K562 (cell line): ENCODE data around the gene ETS1. TPM values are rescaled to one million over a fixed set of nuclear protein-coding genes. Genes with fewer than 3 reads are reported as not detected.

Experiments
- ATAC-seq: fragments of 200-7000 bp; cut with Tn5 transposase; 3 replicates; pipeline ENCODE4 v1.9.1; 2020; ENCODE audit warnings: moderate library complexity
- BruUV-seq: library from RNA; stranded (reverse); fragments of 400-500 nt; replicated peaks from 2 replicates; lab custom pipeline; 2021; lab: Mats Ljungman, UMichigan
- CTCF ChIA-PET: fragments of 300-600 bp; formaldehyde crosslinking; extraction: SDS; loops from one replicate; lab custom pipeline; 2021; ENCODE audit warnings: low intra/inter-chr PET ratio; lab: Yijun Ruan, JAX
- POLR2A ChIA-PET: fragments of 300-600, 350-650 bp; sonication (Branson Sonifier 250); formaldehyde crosslinking; extraction: SDS; loops from one replicate; lab custom pipeline; 2021; ENCODE audit warnings: antibody characterized with exemption, inconsistent platforms; lab: Yijun Ruan, JAX
- DNase-seq, 4 experiments: peaks; one replicate each; pipeline versions ENCODE4 v3.0.0 to v3.0.0-alpha.2; 2011 to 2018; ENCODE audit warnings: low spot score in 3 of 4, mixed read lengths in 3 of 4; ENCODE audit errors: extremely low read depth in 1 of 4
- FAIRE-seq: peaks from 2 replicates; lab custom pipeline; 2011; peaks lifted over from hg19 to GRCh38; lab: Jason Lieb, UNC
- H2AFZ ChIP-seq: 2 replicates; pipeline ENCODE4 v1.6.0; 2011; ENCODE audit warnings: low read depth, low read length, control low read depth, inconsistent platforms
- H3K27ac ChIP-seq: fragments of 200-600 bp; 3 replicates; pipeline ENCODE4 v1.8.0; 2011; ENCODE audit warnings: low read depth, mild to moderate bottlenecking, control low read depth, inconsistent platforms, low read length, moderate library complexity, mixed read lengths; ENCODE audit errors: extremely low read depth
- H3K27me3 ChIP-seq, 2 experiments: fragments of 300-600 bp in 1 of 2; 2 replicates in 1 of 2; 3 replicates in 1 of 2; pipeline versions ENCODE4 v1.6.0 to v1.8.0; 2011; ENCODE audit warnings: inconsistent platforms in 2 of 2, low read length in 2 of 2, mild to moderate bottlenecking in 1 of 2, mixed read lengths in 1 of 2, moderate library complexity in 1 of 2; ENCODE audit not compliant: control insufficient read depth in 2 of 2, insufficient read depth in 2 of 2
- H3K36me3 ChIP-seq: fragments of 300-600 bp; 3 replicates; pipeline ENCODE4 v1.8.0; 2011; ENCODE audit warnings: mild to moderate bottlenecking, low read length, inconsistent platforms; ENCODE audit not compliant: control insufficient read depth, insufficient read depth
- H3K4me1 ChIP-seq, 2 experiments: fragments of 200-600 bp in 1 of 2; replicated peaks in 1 of 2; 2 replicates in 1 of 2; 3 replicates in 1 of 2; pipeline versions ENCODE4 v1.5.1 to v1.8.0; 2011; ENCODE audit warnings: inconsistent platforms in 2 of 2, low read length in 2 of 2, mild to moderate bottlenecking in 1 of 2, mixed read lengths in 1 of 2, moderate library complexity in 1 of 2; ENCODE audit not compliant: control insufficient read depth in 2 of 2, insufficient read depth in 2 of 2
- H3K4me2 ChIP-seq: 2 replicates; pipeline ENCODE4 v1.6.1; 2011; ENCODE audit warnings: low read length, control low read depth, inconsistent platforms, mixed read lengths; ENCODE audit not compliant: insufficient read depth
- H3K4me3 ChIP-seq: fragments of 200-600 bp; sonication (generic), shearing (Covaris generic); 2 replicates; pipeline ENCODE4 v1.5.1; 2016; ENCODE audit warnings: control low read depth, inconsistent platforms
- H3K79me2 ChIP-seq: fragments of 200-600 bp; 3 replicates; pipeline ENCODE4 v1.8.0; 2011; ENCODE audit warnings: low read length, inconsistent platforms; ENCODE audit not compliant: control insufficient read depth, insufficient read depth
- H3K9ac ChIP-seq, 2 experiments: 2 replicates each; pipeline versions ENCODE4 v1.6.0 to v1.6.1; 2011; ENCODE audit warnings: low read depth in 2 of 2, low read length in 2 of 2, control low read depth in 1 of 2, inconsistent platforms in 1 of 2, mild to moderate bottlenecking in 1 of 2, mixed read lengths in 1 of 2; ENCODE audit not compliant: insufficient read depth in 1 of 2
- H3K9me1 ChIP-seq: one replicate; pipeline ENCODE4 v1.6.0; 2011; ENCODE audit warnings: inconsistent platforms, mild to moderate bottlenecking, low read length, moderate library complexity; ENCODE audit not compliant: control insufficient read depth, insufficient read depth
- H3K9me3 ChIP-seq: replicated peaks from 2 replicates; pipeline ENCODE4 v1.5.1; 2011; ENCODE audit warnings: low read depth, low read length, inconsistent platforms; ENCODE audit not compliant: control insufficient read depth, insufficient read depth
- H4K20me1 ChIP-seq: replicated peaks from 2 replicates; pipeline ENCODE4 v1.6.1; 2011; ENCODE audit warnings: low read length, inconsistent platforms, mixed read lengths; ENCODE audit not compliant: control insufficient read depth, insufficient read depth
- CREB3 ChIP-seq: fragments of 450-650 bp; conservative IDR thresholded peaks from 2 replicates; pipeline ENCODE4 v1.6.1; 2016; ENCODE audit warnings: missing genetic modification characterization, low read depth, mild to moderate bottlenecking, missing compliant biosample characterization, moderate library complexity
- GATA2 ChIP-seq: sonication (generic); formaldehyde crosslinking; IDR thresholded peaks from 2 replicates; pipeline ENCODE4 v1.4.0; 2020; ENCODE audit warnings: mild to moderate bottlenecking, missing genetic modification reagents
- GTF2B ChIP-seq: IDR thresholded peaks from 2 replicates; pipeline ENCODE4 v1.6.1; 2011; ENCODE audit not compliant: insufficient read length; ENCODE audit errors: extremely low read depth
- KAT7 ChIP-seq: sonication (generic); formaldehyde crosslinking; IDR thresholded peaks from 2 replicates; pipeline ENCODE4 v1.8.0; 2022; ENCODE audit warnings: missing genetic modification reagents, mild to moderate bottlenecking, borderline replicate concordance
- NEUROD1 ChIP-seq: fragments of 150-350 bp; IDR thresholded peaks from 2 replicates; pipeline ENCODE4 v1.6.1; 2014; ENCODE audit warnings: borderline replicate concordance, low read length, low read depth; ENCODE audit not compliant: partially characterized antibody
- RBBP5 ChIP-seq: fragments of 200-600 bp; sonication (generic); IDR thresholded peaks from 2 replicates; pipeline ENCODE4 v1.6.1; 2012; ENCODE audit warnings: borderline replicate concordance, mild to moderate bottlenecking, low read length, control low read depth, inconsistent platforms; ENCODE audit not compliant: insufficient read depth, poor library complexity, severe bottlenecking
- RBM34 ChIP-seq: fragments of 200-400 bp; formaldehyde crosslinking; IDR thresholded peaks from 2 replicates; pipeline ENCODE4 v1.6.1; 2018; ENCODE audit warnings: low read length, borderline replicate concordance; ENCODE audit not compliant: insufficient read depth
- RERE ChIP-seq: sonication (generic); formaldehyde crosslinking; IDR thresholded peaks from 2 replicates; pipeline ENCODE4 v1.8.0; 2023; ENCODE audit warnings: missing genetic modification reagents, mild to moderate bottlenecking, borderline replicate concordance
- YBX1 ChIP-seq: fragments of 450-650 bp; IDR thresholded peaks from 2 replicates; pipeline ENCODE4 v1.7.1; 2016; ENCODE audit warnings: mild to moderate bottlenecking
- ZC3H4 ChIP-seq: sonication (generic); formaldehyde crosslinking; IDR thresholded peaks from 2 replicates; pipeline ENCODE4 v1.9.0; 2021; ENCODE audit warnings: missing genetic modification reagents, borderline replicate concordance
- ZNF511 ChIP-seq: sonication (generic); formaldehyde crosslinking; IDR thresholded peaks from 2 replicates; pipeline ENCODE4 v1.8.0; 2022; ENCODE audit warnings: mild to moderate bottlenecking, missing genetic modification reagents
- ZNF586 ChIP-seq: fragments of 450-650 bp; formaldehyde crosslinking; conservative IDR thresholded peaks from 2 replicates; pipeline ENCODE4 v1.4.0; 2020; ENCODE audit warnings: mild to moderate bottlenecking, moderate library complexity
- ZNF695 ChIP-seq: fragments of 450-650 bp; formaldehyde crosslinking; IDR thresholded peaks from 2 replicates; pipeline ENCODE4 v1.4.0; 2020; ENCODE audit warnings: mild to moderate bottlenecking, moderate library complexity
- ZNF696 ChIP-seq: fragments of 250-450 bp; sonication (Bioruptor Pico); conservative IDR thresholded peaks from 2 replicates; pipeline ENCODE4 v1.4.0; 2020; ENCODE audit warnings: mild to moderate bottlenecking, moderate library complexity
- ZNF785 ChIP-seq: fragments of 250-450 bp; sonication (Bioruptor Pico); IDR thresholded peaks from 2 replicates; pipeline ENCODE4 v1.4.0; 2020; ENCODE audit warnings: mild to moderate bottlenecking
- WGBS: fragments of 100-300 bp; shearing (Covaris generic); methylation state at CpG from one replicate; pipeline ENCODE4 v1.1.6; 2016; ENCODE audit warnings: low coverage, mixed read lengths; ENCODE audit not compliant: insufficient coverage; ENCODE audit errors: missing lambda C conversion rate; 5-methylcytosine and 5-hydroxymethylcytosine counted together
- in situ Hi-C: fragments of 300-500 bp; cut with MboI; formaldehyde crosslinking; loops from 4 replicates; pipeline ENCODE4 v1.15.0; 2018; ENCODE audit warnings: inconsistent platforms, mixed read lengths
- intact Hi-C: fragments of 100-400 bp; cut with micrococcal nuclease; formaldehyde crosslinking; loops from 2 replicates; pipeline ENCODE4 v1.14.2; 2022
- polyA plus RNA-seq, 8 experiments: library from polyadenylated mRNA; depleted of rRNA in 4 of 8; stranded (reverse) in 5 of 8; unstranded in 3 of 8; fragments of >200 nt; fragmentation: Nextera tagmentation in 2 of 8; fragmentation: Illumina TruSeq in 1 of 8; extraction: Ambion mirVana in 2 of 8; extraction: Trizol in 1 of 8; gene quantifications; 2 replicates each; pipeline versions ENCODE4 v1.2.1 to v1.2.3, GENCODE V29; 2011 to 2014; ENCODE audit warnings: inconsistent platforms in 1 of 8, missing spikeins in 1 of 8
- total RNA-seq, 7 experiments: library from RNA; depleted of rRNA in 6 of 7; stranded (reverse); fragments of >200 nt in 6 of 7; fragmentation: Illumina TruSeq in 2 of 7; extraction: Trizol in 2 of 7; gene quantifications; 2 replicates each; pipeline versions ENCODE4 v1.2.1 to v1.2.3, GENCODE V29; 2011 to 2021; ENCODE audit warnings: low replicate concordance in 1 of 7

ETS1 gene
- total and polyA plus RNA-seq, 9 of the 15 experiments (the other 6 are each of a cell fraction or from before 2014, with no cell fraction given), result 0.04 to 1.4 (median 0.23) TPM

GRCh38 chr11:128597209-128597608 is 9.9 kb upstream of the ETS1 start:
- Histone ChIP-seq H3K9me3 (no peaks in the 10 kb centered on the region), H3K36me3 (no peaks in the 10 kb centered on the region), H3K27me3 (no peaks in the 10 kb centered on the region), H4K20me1 (no peaks in the 10 kb centered on the region), H3K27ac (no peak overlapping the region), H3K79me2 (no peaks in the 10 kb centered on the region), H3K4me2 (no peak overlapping the region), H3K4me3 (no peak overlapping the region), H2AFZ (no peak overlapping the region), H3K4me1 (no peaks in the 10 kb centered on the region), H3K9ac (no peak overlapping the region), H3K9me1 (no peaks in the 10 kb centered on the region)
- WGBS, result 4% methylated on average over 2 of the region's 2 CpGs
- in situ Hi-C loops, result no loop called here
- ChIA-PET POLR2A (no interaction called here), CTCF (no interaction called here)
- no TSS peak for BruUV-seq
- intact Hi-C loops, result no loop called here
- ATAC-seq, result no peak
- DNase-seq, result no peak
- FAIRE-seq, result no peak
- TF ChIP-seq ZNF696 (CRISPR knock-in tag) (no peak), ZNF695 (CRISPR knock-in tag) (no peak), ZNF586 (CRISPR knock-in tag) (no peak), GATA2 (CRISPR knock-in tag) (no peak), ZNF511 (CRISPR knock-in tag) (no peak), RERE (CRISPR knock-in tag) (no peak), ZC3H4 (CRISPR knock-in tag) (no peak), CREB3 (tag) (no peak), ZNF785 (CRISPR knock-in tag) (no peak), NEUROD1 (no peak), YBX1 (no peak), KAT7 (CRISPR knock-in tag) (no peak), RBBP5 (no peak), GTF2B (no peak), RBM34 (no peak)
